Adrenal gland (tissue), 5 donors: Measurements from ENCODE around the gene CNN3.

Experiments
- CTCF ChIP-seq, 6 experiments: fragments of 450-650 bp in 4 of 6; fragments of 200-600 bp in 2 of 6; sonication (generic) in 1 of 6; IDR thresholded peaks; 1 replicate in 5 of 6; 2 replicates in 1 of 6; pipeline versions ENCODE4 v1.5.1 to v1.8.0; 2016 to 2021; ENCODE audit warnings: antibody characterized with exemption in 6 of 6, mild to moderate bottlenecking in 2 of 6, moderate library complexity in 1 of 6
- POLR2A ChIP-seq, 2 donors: fragments of 450-650 bp; IDR thresholded peaks; one replicate each; pipeline ENCODE4 v1.6.1; 2017; ENCODE audit warnings: antibody characterized with exemption in 2 of 2, mild to moderate bottlenecking in 2 of 2, moderate library complexity in 1 of 2
- donor health status: DM: no; HTN: no; CAD: no.

- TF ChIP-seq POLR2A (IDR thresholded peaks at IDR 0.05) (no peak), CTCF (IDR thresholded peaks at IDR 0.05) (no peak)
These were observed 13.8 kb upstream of the CNN3 start for GRCh38 chr1:94940738-94941137.
